Lower leg skin (tissue), 3 donors: Measurements from ENCODE around the gene DTX1.

ENCODE experiments used
- POLR2A ChIP-seq, 2 donors: fragments of 450-650 bp; IDR thresholded peaks; one replicate each; pipeline ENCODE4 v1.6.1; 2016 to 2017; ENCODE audit warnings: antibody characterized with exemption in 2 of 2, mild to moderate bottlenecking in 1 of 2, moderate library complexity in 1 of 2
- TF ChIP-seq, protein P1 (sequence below), 3 donors: fragments of 450-650 bp; IDR thresholded peaks; one replicate each; pipeline ENCODE4 v1.5.1; 2016; ENCODE audit warnings: antibody characterized with exemption in 3 of 3, mild to moderate bottlenecking in 3 of 3, moderate library complexity in 2 of 3

DNA sequence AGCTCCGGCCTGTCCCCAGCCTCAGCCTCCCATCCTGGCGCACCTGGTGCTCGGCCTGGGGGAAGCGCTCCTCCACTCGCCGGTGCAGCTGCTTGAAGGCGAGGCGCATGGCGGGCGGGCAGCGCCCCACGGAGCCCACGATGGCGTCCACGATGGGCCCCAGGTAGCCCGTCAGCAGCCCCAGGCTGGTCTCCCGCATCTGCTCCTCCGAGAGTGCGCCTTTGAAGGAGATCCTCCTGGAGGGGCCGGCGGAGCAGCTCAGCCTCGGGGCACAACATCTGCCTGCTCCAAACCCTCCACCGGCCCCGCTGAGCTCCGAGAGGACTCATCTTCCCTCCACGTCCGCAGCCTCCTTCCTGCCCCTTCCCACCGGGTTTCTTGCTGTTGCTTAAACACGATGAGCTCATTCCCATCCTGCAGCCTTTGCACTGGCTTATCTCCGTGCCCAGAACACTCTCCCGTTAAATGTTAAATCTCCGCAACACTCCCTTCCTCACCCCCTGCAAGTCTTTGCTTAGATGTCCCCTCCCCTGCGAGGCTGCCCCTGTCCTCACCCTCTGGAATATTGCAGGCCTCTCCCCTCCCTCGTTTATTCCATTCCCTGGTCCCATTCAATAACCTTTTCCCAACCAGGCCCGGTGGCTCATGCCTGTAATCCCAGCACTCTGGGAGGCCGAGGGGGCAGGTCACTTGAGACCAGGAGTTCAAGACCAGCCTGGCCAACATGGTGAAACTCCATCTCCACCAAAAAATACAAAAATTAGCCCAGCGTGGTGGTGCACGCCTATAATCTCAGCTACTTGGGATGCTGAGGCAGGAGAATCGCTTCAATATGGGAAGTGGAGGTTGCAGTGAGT is 55.7 kb downstream of the DTX1 start:
- no peak for TF ChIP-seq POLR2A (IDR thresholded peaks at IDR 0.05)
- TF ChIP-seq, protein P1, sequence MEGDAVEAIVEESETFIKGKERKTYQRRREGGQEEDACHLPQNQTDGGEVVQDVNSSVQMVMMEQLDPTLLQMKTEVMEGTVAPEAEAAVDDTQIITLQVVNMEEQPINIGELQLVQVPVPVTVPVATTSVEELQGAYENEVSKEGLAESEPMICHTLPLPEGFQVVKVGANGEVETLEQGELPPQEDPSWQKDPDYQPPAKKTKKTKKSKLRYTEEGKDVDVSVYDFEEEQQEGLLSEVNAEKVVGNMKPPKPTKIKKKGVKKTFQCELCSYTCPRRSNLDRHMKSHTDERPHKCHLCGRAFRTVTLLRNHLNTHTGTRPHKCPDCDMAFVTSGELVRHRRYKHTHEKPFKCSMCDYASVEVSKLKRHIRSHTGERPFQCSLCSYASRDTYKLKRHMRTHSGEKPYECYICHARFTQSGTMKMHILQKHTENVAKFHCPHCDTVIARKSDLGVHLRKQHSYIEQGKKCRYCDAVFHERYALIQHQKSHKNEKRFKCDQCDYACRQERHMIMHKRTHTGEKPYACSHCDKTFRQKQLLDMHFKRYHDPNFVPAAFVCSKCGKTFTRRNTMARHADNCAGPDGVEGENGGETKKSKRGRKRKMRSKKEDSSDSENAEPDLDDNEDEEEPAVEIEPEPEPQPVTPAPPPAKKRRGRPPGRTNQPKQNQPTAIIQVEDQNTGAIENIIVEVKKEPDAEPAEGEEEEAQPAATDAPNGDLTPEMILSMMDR (IDR thresholded peaks at IDR 0.05): no peak
